Measurements from ENCODE around the gene CABLES2.

DNA sequence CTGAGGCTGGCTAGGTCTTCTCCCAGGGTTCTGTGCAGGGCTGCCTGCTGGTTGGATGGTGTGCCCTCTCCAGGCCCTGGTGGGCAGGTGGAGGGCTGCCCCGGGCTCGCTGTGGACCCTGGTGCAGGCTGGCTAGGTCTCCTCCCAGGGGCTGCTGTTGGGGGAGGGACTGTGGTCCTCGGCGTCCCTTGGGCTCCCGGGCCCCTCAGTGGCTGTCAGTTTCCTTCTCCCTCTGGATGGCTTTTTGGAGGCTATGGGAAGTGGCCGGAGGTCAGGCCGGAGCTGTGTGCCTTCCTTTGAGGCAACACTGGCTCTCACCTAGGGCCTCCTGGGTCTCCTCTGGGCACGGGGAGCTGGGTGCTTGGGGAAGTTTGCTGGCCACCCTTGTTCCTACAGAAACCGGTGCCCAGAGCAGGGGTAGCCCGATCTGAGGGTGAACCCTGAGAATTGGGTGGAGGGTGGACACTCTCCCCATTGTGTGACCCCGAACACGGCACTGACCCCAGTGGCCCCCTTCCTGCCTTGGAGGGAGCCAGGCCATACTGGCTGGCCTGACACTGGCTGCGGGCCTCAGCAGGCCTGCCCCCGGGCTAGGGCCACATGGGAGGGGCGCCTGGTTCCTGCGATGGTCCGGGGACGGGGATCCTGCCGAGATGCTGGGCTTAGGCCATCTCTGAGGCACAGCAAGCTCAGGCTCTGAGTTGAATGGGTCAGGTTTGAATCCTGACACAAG is 3.8 kb upstream of the CABLES2 start:
- TF ChIP-seq, protein P1, sequence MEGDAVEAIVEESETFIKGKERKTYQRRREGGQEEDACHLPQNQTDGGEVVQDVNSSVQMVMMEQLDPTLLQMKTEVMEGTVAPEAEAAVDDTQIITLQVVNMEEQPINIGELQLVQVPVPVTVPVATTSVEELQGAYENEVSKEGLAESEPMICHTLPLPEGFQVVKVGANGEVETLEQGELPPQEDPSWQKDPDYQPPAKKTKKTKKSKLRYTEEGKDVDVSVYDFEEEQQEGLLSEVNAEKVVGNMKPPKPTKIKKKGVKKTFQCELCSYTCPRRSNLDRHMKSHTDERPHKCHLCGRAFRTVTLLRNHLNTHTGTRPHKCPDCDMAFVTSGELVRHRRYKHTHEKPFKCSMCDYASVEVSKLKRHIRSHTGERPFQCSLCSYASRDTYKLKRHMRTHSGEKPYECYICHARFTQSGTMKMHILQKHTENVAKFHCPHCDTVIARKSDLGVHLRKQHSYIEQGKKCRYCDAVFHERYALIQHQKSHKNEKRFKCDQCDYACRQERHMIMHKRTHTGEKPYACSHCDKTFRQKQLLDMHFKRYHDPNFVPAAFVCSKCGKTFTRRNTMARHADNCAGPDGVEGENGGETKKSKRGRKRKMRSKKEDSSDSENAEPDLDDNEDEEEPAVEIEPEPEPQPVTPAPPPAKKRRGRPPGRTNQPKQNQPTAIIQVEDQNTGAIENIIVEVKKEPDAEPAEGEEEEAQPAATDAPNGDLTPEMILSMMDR (IDR thresholded peaks at IDR 0.05) = no peak
- no peak for TF ChIP-seq POLR2A (IDR thresholded peaks at IDR 0.05)
